A204.1 (cell line): Measurements from ENCODE around the gene MGMT.

Source experiments
- FAIRE-seq: peaks from 2 replicates; lab custom pipeline; 2012; peaks lifted over from hg19 to GRCh38; lab: Jason Lieb, UNC

Gene MGMT

GRCh38 chr10:129521161-129522025, 54.4 kb downstream of the MGMT start:
- no peak for FAIRE-seq

GRCh38 chr10:129522041-129522585, 55.1 kb downstream of the MGMT start:
- no peak for FAIRE-seq

- no peak for FAIRE-seq
Measured at GRCh38 chr10:129523031-129523722, 56.1 kb downstream of the MGMT start.

- no peak for FAIRE-seq
Measured at GRCh38 chr10:129523723-129524316, 56.8 kb downstream of the MGMT start.

- FAIRE-seq, result no peak
Measured at GRCh38 chr10:129524936-129525335, 57.9 kb downstream of the MGMT start.

- FAIRE-seq, result no peak
Measured at GRCh38 chr10:129525401-129525801, 58.4 kb downstream of the MGMT start.

GRCh38 chr10:129526943-129527342, 59.9 kb downstream of the MGMT start:
- FAIRE-seq, result no peak

GRCh38 chr10:129528376-129528978, 61.4 kb downstream of the MGMT start:
- FAIRE-seq, result no peak

GRCh38 chr10:129530581-129530980, 63.5 kb downstream of the MGMT start:
- FAIRE-seq, result no peak

GRCh38 chr10:129531195-129531968, 64.3 kb downstream of the MGMT start:
- no peak for FAIRE-seq

- no peak for FAIRE-seq
Measured at GRCh38 chr10:129531969-129532660, 65.1 kb downstream of the MGMT start.

- FAIRE-seq, result no peak
Measured at GRCh38 chr10:129532838-129533237, 65.8 kb downstream of the MGMT start.

- no peak for FAIRE-seq
Measured at GRCh38 chr10:129533281-129533680, 66.2 kb downstream of the MGMT start.

GRCh38 chr10:129534826-129535225, 67.8 kb downstream of the MGMT start:
- no peak for FAIRE-seq

- no peak for FAIRE-seq
Measured at GRCh38 chr10:129536336-129536735, 69.3 kb downstream of the MGMT start.

GRCh38 chr10:129537151-129537550, 70.1 kb downstream of the MGMT start:
- FAIRE-seq, result no peak

- no peak for FAIRE-seq
Measured at GRCh38 chr10:129538236-129538635, 71.2 kb downstream of the MGMT start.

GRCh38 chr10:129541200-129541599, 74.2 kb downstream of the MGMT start:
- FAIRE-seq, result no peak

GRCh38 chr10:129541748-129542487, 74.9 kb downstream of the MGMT start:
- FAIRE-seq, result no peak

GRCh38 chr10:129542589-129542988, 75.5 kb downstream of the MGMT start:
- no peak for FAIRE-seq
